ENCODE measurements around the gene TMEM30A.

The TMEM30A gene

DNA sequence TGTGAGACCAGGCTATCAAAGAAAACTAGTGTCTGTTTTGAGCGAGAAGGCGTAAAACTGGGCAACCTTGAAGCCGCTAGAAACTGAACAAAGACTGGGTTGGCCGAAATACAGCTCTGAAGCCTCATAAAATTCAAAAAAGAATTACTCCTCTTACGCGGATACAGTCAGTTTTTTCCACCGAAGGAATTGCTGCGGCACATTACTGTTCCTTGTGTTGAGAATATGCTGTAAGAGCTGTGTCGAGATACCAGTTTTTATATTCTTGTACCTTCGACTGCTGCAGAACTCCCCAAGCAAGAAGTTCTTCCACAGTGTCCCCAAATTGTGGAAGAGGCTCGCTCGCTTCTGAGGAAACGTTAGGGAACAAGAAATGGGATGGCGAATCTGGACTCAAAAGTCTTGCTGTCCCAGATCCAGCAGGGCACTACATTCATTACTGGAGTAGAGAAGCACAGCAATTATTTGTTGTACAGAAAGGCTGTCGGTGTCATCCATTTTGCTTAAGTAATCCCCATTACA, 40.5 kb downstream of the TMEM30A start:
- TF ChIP-seq, protein P1, sequence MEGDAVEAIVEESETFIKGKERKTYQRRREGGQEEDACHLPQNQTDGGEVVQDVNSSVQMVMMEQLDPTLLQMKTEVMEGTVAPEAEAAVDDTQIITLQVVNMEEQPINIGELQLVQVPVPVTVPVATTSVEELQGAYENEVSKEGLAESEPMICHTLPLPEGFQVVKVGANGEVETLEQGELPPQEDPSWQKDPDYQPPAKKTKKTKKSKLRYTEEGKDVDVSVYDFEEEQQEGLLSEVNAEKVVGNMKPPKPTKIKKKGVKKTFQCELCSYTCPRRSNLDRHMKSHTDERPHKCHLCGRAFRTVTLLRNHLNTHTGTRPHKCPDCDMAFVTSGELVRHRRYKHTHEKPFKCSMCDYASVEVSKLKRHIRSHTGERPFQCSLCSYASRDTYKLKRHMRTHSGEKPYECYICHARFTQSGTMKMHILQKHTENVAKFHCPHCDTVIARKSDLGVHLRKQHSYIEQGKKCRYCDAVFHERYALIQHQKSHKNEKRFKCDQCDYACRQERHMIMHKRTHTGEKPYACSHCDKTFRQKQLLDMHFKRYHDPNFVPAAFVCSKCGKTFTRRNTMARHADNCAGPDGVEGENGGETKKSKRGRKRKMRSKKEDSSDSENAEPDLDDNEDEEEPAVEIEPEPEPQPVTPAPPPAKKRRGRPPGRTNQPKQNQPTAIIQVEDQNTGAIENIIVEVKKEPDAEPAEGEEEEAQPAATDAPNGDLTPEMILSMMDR (IDR thresholded peaks at IDR 0.05; ENCODE audit: extremely low read depth, missing control alignments): no peak
- no peak for DNase-seq (ENCODE audit: low spot score)

DNA sequence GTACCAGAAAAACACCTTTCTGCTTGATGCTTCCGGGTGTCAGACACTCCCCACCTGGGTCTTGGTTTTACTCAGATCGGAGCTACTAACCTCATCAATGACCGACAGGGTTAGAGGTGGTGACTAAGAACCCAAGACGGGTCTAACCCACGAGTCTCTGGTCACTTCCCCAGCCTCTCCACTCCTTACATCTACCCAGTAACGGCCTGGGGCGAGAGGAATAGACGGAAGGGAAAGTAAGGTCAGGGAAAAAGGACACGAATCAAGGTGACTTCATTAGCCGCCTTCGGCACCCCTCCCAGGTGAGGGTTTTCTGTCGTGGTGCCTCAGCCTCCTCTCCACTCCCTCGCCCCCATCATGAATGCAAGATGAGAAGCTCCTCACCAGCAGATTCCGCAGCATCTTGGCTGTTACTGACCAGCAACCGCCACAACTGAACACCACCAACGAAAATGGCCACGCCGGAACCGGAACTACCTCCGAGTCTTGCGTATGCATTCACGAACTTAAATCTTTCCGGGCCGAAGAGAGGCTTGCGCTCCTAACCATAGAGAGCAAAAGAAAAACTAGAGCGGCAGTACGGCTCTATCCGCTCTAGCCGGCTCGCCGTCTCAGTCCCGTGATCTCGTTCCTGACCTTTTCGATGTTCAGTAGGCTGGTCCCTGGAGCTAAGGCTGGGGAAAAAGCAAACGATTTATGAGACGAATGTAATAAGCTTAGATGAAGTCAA, 41.1 kb downstream of the TMEM30A start, which contains the start of gene COX7A2:
Gene COX7A2, minus strand, starts transcription at position 469 of the 730 bp plus-strand sequence. Its CDS starts 67 bp downstream, at position 402.
- TF ChIP-seq, protein P1 (IDR thresholded peaks at IDR 0.05; ENCODE audit: extremely low read depth, missing control alignments): no peak
- DNase-seq (ENCODE audit: low spot score): peak; percentile 82

DNA sequence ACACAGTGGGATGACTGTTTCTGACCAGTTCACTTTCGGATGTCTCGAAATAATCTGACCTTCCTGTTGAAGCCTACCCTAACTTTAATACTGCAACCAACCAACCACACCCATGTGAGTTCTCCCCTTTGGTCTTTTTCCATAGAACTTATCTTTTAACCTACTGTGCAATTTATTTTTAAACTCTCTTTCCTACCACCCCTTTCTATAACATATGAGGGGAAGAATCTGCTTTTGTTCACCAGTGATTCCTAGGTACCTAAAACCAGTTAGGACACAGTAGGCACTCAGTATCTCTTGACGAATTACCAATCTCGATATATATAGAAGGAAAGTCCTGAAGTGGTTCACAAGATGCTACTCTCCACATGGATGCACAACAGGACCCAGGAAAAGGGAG, 48.0 kb downstream of the TMEM30A start:
- TF ChIP-seq, protein P1 (IDR thresholded peaks at IDR 0.05; ENCODE audit: extremely low read depth, missing control alignments): no peak
- DNase-seq (ENCODE audit: low spot score): no peak

DNA sequence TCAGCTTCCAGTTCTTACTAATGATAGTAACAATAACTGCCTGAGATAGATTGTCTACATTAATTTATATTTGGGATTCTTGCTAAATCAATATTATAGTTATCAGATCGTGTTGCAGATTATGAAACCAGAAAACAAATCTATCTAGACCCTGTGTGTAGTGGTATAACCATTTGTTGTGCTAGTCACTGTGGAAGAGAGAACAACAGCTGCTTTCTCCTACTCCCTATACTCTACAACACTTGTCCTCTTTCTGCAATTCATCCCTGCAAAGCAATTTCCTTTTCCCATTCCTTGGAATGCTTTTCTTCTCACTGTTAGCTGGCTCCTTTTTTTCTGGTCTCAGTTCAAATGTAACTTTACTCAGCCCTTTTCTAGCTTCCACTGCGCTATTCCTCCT, 49.3 kb downstream of the TMEM30A start:
- TF ChIP-seq, protein P1 (IDR thresholded peaks at IDR 0.05; ENCODE audit: extremely low read depth, missing control alignments): no peak
- DNase-seq (ENCODE audit: low spot score): no peak

DNA sequence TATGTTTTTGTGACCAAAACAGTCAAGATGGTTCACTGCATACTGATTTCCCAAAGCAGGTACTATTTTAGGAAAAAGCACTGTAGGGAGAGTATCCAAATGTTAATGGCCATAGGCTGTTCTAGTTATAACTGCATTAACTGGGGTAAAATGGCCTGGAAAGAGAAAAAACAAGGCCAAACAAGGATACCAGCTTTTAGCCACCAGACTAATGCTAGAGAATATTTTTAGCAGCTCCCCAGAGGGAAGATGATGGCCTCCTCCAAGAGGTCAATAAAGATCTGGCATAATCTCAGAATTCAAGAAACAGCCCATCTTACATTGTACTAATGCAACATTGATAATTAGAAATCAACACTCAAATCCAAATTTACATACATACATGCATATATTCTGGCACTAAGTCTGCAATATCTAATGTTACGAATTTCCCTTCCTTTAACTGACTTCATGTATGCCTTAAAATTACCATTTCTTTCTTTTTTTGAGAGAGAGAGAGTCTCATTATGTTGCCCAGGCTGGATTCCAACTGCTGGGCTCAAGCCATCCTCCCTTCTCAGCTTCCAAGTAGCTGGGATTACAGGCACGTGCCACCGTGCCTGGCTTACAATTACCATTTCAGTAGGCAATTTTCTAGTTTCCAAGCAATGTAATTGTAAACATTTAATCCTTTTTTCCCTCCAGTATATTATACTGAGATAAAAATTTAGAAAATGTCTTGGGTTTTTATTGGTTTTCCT, 50.3 kb downstream of the TMEM30A start:
- no peak for DNase-seq (ENCODE audit: low spot score)
- TF ChIP-seq, protein P1 (IDR thresholded peaks at IDR 0.05; ENCODE audit: extremely low read depth, missing control alignments): no peak

DNA sequence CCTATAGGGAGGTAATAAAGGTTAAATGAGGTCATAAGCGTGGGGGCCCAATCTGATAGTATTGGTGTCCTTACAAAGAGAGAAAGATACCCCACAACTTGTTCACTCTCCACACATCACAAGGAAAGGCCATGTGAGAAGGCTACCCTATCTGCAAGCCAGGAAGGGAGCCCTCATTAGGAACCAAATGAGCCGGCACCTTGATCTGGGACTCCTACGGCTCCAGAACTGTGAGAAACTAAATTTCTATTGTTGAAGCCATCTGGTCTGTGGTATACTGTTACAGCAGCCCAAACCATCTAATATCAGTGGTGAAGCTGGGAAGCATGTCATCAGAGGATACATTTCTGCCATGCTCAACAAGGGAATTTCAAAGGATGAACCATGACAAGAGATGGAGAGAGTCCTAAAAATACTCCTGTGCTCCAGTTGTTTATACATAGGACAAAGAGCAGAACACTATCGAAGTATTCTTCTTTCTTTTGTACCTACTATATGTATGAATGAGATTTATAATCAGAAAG, 51.4 kb downstream of the TMEM30A start:
- DNase-seq (ENCODE audit: low spot score): no peak
- TF ChIP-seq, protein P1 (IDR thresholded peaks at IDR 0.05; ENCODE audit: extremely low read depth, missing control alignments): no peak

Measured in GM20000 (cell line).